Activated naive CD4-positive, alpha-beta T cell treated with anti-CD3 and anti-CD28 coated beads, Interleukin-2, amount 10 ng/mL, durations not matched to agents 7 days and 5 days (primary cell): Measurements from ENCODE around the gene CDH8.

Experiments
- CTCF ChIA-PET: fragments of 350-600 bp; sonication (Branson Sonifier 250); formaldehyde crosslinking; loops from one replicate; lab custom pipeline; 2021; ENCODE audit warnings: antibody characterized with exemption; lab: Charles Lee
- DNase-seq: peaks from one replicate; pipeline ENCODE4 v3.0.0-alpha.2; 2020
- H3K27ac Mint-ChIP-seq: one replicate; pipeline ENCODE4 v1.8.0; 2021; ENCODE audit warnings: mild to moderate bottlenecking, moderate library complexity, mixed read lengths
- H3K27me3 Mint-ChIP-seq: one replicate; pipeline ENCODE4 v1.8.0; 2021; ENCODE audit warnings: mild to moderate bottlenecking, mixed read lengths
- H3K36me3 Mint-ChIP-seq: one replicate; pipeline ENCODE4 v1.8.0; 2021; ENCODE audit warnings: mixed read lengths
- H3K4me1 Mint-ChIP-seq: one replicate; pipeline ENCODE4 v1.8.0; 2021; ENCODE audit warnings: mixed read lengths
- H3K4me3 Mint-ChIP-seq: one replicate; pipeline ENCODE4 v1.8.0; 2021; ENCODE audit warnings: mild to moderate bottlenecking, moderate library complexity, mixed read lengths
- H3K9me3 Mint-ChIP-seq: one replicate; pipeline ENCODE4 v1.8.0; 2021; ENCODE audit warnings: mixed read lengths

Gene CDH8

DNA sequence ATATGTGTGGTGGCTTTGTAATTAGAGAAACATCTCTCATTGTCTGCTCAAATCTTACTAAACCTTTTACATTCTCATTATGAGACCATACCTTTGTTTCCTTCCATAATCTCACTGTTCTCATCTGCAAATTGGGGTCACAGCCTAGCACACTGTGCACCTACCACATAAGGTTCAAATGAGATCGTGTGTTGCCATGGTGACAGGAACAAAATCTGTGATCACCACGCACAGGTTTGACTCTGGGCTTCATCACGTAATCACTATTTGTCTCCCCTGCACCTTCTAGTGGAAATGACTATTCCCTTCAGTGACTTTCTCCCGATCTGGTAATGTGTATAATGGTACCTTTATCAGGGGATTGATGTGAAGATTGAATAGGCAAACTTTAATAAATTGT lies 26.1 kb downstream of the CDH8 start:
- H3K36me3 Mint-ChIP-seq = no peaks in the 10 kb centered on the region
- no peaks in the 10 kb centered on the region for H3K27me3 Mint-ChIP-seq
- no peaks in the 10 kb centered on the region for H3K4me1 Mint-ChIP-seq
- no peak overlapping the region for H3K4me3 Mint-ChIP-seq
- no peak for DNase-seq
- H3K9me3 Mint-ChIP-seq = peaks cover 9% of the 10 kb centered on the region
- H3K27ac Mint-ChIP-seq = no peak overlapping the region
- CTCF ChIA-PET = no interaction called here

GRCh38 chr16:61998460-61998859 lies 37.8 kb downstream of the CDH8 start:
- Mint-ChIP-seq H3K4me1 (no peaks in the 10 kb centered on the region), H3K9me3 (peaks cover 2% of the 10 kb centered on the region)

GRCh38 chr16:61993108-61993507 lies 43.1 kb downstream of the CDH8 start:
- Mint-ChIP-seq H3K9me3 (peaks cover 10% of the 10 kb centered on the region), H3K4me1 (no peaks in the 10 kb centered on the region), H3K27me3 (no peaks in the 10 kb centered on the region), H3K4me3 (no peak overlapping the region), H3K36me3 (no peaks in the 10 kb centered on the region), H3K27ac (no peak overlapping the region)
- DNase-seq = no peak
- CTCF ChIA-PET = no interaction called here

More at GRCh38 chr16:61998460-61998859, 37.8 kb downstream of the CDH8 start:
- Mint-ChIP-seq H3K4me3 (no peak overlapping the region), H3K27ac (no peak overlapping the region), H3K27me3 (no peaks in the 10 kb centered on the region), H3K36me3 (no peaks in the 10 kb centered on the region)
- no peak for DNase-seq
- CTCF ChIA-PET = no interaction called here

- no peak overlapping the region for H3K4me3 Mint-ChIP-seq
- H3K9me3 Mint-ChIP-seq = peaks cover 16% of the 10 kb centered on the region
- no peaks in the 10 kb centered on the region for H3K36me3 Mint-ChIP-seq
- DNase-seq = no peak
- CTCF ChIA-PET = no interaction called here
- no peaks in the 10 kb centered on the region for H3K27me3 Mint-ChIP-seq
- H3K4me1 Mint-ChIP-seq = no peaks in the 10 kb centered on the region
- H3K27ac Mint-ChIP-seq = no peak overlapping the region
Observed at GRCh38 chr16:61987474-61988012, 48.7 kb downstream of the CDH8 start.

- Mint-ChIP-seq H3K27ac (no peak overlapping the region), H3K4me1 (no peaks in the 10 kb centered on the region), H3K36me3 (no peaks in the 10 kb centered on the region), H3K27me3 (no peaks in the 10 kb centered on the region), H3K9me3 (peaks cover 5% of the 10 kb centered on the region), H3K4me3 (no peak overlapping the region)
- no peak for DNase-seq
- CTCF ChIA-PET = no interaction called here
Observed at GRCh38 chr16:61969077-61969382, 67.2 kb downstream of the CDH8 start.

GRCh38 chr16:61968242-61969076 lies 67.8 kb downstream of the CDH8 start:
- H3K9me3 Mint-ChIP-seq = peaks cover 5% of the 10 kb centered on the region
- no peaks in the 10 kb centered on the region for H3K27me3 Mint-ChIP-seq
- H3K4me3 Mint-ChIP-seq = no peak overlapping the region

GRCh38 chr16:61957075-61957855 lies 79.0 kb downstream of the CDH8 start:
- H3K36me3 Mint-ChIP-seq = no peaks in the 10 kb centered on the region

More at GRCh38 chr16:61968242-61969076, 67.8 kb downstream of the CDH8 start:
- Mint-ChIP-seq H3K36me3 (no peaks in the 10 kb centered on the region), H3K4me1 (no peaks in the 10 kb centered on the region), H3K27ac (no peak overlapping the region)
- CTCF ChIA-PET = no interaction called here
- no peak for DNase-seq

GRCh38 chr16:61952841-61953240 lies 83.4 kb downstream of the CDH8 start:
- Mint-ChIP-seq H3K27me3 (no peaks in the 10 kb centered on the region), H3K9me3 (peaks cover 2% of the 10 kb centered on the region), H3K4me3 (no peak overlapping the region), H3K4me1 (no peaks in the 10 kb centered on the region), H3K27ac (no peak overlapping the region), H3K36me3 (no peaks in the 10 kb centered on the region)
- no peak for DNase-seq
- CTCF ChIA-PET = no interaction called here

More at GRCh38 chr16:61957075-61957855, 79.0 kb downstream of the CDH8 start:
- Mint-ChIP-seq H3K4me3 (no peak overlapping the region), H3K27me3 (no peaks in the 10 kb centered on the region), H3K27ac (no peak overlapping the region), H3K9me3 (peaks cover 6% of the 10 kb centered on the region), H3K4me1 (no peaks in the 10 kb centered on the region)
- CTCF ChIA-PET = no interaction called here
- DNase-seq = no peak

DNA sequence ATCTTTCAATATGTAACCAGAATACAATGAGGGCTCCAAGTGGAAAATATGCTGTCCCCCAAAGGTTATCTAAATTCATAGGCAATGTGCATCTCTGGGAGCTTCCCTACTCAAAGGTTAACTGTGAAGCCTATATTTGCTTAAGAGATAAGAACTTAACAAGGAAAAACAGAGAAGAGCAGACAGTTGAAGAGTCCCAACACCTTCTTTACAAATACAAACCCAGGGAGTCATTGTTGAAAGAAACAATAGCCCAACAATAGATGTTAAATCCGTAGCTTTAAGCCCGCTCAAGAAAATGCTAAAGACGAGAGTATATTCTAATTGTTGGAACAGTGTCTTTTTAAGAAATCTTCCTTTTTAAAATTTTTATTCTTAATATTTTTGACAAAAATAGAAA lies 87.8 kb downstream of the CDH8 start:
- Mint-ChIP-seq H3K36me3 (no peaks in the 10 kb centered on the region), H3K27me3 (no peaks in the 10 kb centered on the region), H3K9me3 (peaks cover 16% of the 10 kb centered on the region), H3K4me1 (no peaks in the 10 kb centered on the region), H3K27ac (no peak overlapping the region), H3K4me3 (no peak overlapping the region)
- no peak for DNase-seq
- CTCF ChIA-PET = no interaction called here

DNA sequence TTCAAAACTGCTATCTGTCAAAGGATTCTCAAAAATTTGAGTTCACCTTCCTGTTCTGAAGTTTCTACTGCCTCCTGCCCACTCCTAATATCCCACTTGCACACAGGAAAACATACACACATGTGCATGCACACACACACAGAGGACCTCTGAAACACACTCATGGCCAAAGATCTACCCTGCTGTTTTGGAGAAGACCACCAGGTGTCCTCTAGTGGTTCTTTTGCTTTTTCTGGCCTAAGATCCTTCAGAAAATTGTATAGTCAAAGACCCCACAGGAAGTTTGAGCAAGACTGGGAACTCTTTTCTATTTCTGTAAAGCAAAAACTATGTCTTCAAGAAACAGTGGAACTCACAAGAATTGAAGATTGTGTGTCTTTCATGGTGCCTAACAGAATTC lies 90.2 kb downstream of the CDH8 start:
- peaks cover 16% of the 10 kb centered on the region for H3K9me3 Mint-ChIP-seq
- H3K27me3 Mint-ChIP-seq = no peaks in the 10 kb centered on the region
- CTCF ChIA-PET = no interaction called here
- no peak overlapping the region for H3K4me3 Mint-ChIP-seq
- DNase-seq = no peak
- no peak overlapping the region for H3K27ac Mint-ChIP-seq
- no peaks in the 10 kb centered on the region for H3K4me1 Mint-ChIP-seq
- H3K36me3 Mint-ChIP-seq = no peaks in the 10 kb centered on the region

GRCh38 chr16:61945511-61945910 lies 90.7 kb downstream of the CDH8 start:
- Mint-ChIP-seq H3K4me1 (no peaks in the 10 kb centered on the region), H3K36me3 (no peaks in the 10 kb centered on the region), H3K4me3 (no peak overlapping the region), H3K27ac (no peak overlapping the region), H3K27me3 (no peaks in the 10 kb centered on the region), H3K9me3 (peaks cover 16% of the 10 kb centered on the region)
- DNase-seq = no peak
- CTCF ChIA-PET = no interaction called here

GRCh38 chr16:61944004-61944403 lies 92.2 kb downstream of the CDH8 start:
- H3K27ac Mint-ChIP-seq = no peak overlapping the region
- no peaks in the 10 kb centered on the region for H3K36me3 Mint-ChIP-seq
- H3K4me3 Mint-ChIP-seq = no peak overlapping the region
- H3K9me3 Mint-ChIP-seq = peaks cover 16% of the 10 kb centered on the region
- DNase-seq = no peak
- no peaks in the 10 kb centered on the region for H3K27me3 Mint-ChIP-seq
- CTCF ChIA-PET = no interaction called here
- no peaks in the 10 kb centered on the region for H3K4me1 Mint-ChIP-seq

- Mint-ChIP-seq H3K4me1 (no peaks in the 10 kb centered on the region), H3K27ac (no peak overlapping the region), H3K27me3 (no peaks in the 10 kb centered on the region), H3K9me3 (peaks cover 6% of the 10 kb centered on the region), H3K4me3 (no peak overlapping the region), H3K36me3 (no peaks in the 10 kb centered on the region)
- CTCF ChIA-PET = no interaction called here
- DNase-seq = no peak
Observed at GRCh38 chr16:61940611-61941010, 95.6 kb downstream of the CDH8 start.

DNA sequence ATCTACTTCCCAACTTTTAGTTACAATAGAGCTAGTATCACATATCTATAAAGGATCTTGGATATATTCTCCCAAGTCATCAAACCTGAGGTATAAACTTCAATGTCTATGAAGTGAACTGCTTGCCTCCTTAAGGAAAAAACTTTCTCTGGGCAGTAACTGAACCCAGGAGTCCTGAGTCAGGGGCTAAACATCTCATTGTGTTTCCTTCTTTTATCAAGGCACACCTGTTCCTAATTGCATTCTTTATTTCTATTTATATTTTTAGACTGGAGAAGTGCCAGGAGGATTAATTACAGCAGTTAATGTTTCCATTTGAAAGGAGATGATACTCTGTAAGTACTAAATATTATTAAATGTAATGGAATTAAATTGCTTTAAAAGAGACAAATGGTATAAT lies 98.6 kb downstream of the CDH8 start:
- H3K27ac Mint-ChIP-seq = no peak overlapping the region
- H3K27me3 Mint-ChIP-seq = no peaks in the 10 kb centered on the region
- H3K36me3 Mint-ChIP-seq = no peaks in the 10 kb centered on the region
- CTCF ChIA-PET = no interaction called here
- no peaks in the 10 kb centered on the region for H3K4me1 Mint-ChIP-seq
- H3K4me3 Mint-ChIP-seq = no peak overlapping the region
- no peak for DNase-seq
- H3K9me3 Mint-ChIP-seq = peaks cover 2% of the 10 kb centered on the region

DNA sequence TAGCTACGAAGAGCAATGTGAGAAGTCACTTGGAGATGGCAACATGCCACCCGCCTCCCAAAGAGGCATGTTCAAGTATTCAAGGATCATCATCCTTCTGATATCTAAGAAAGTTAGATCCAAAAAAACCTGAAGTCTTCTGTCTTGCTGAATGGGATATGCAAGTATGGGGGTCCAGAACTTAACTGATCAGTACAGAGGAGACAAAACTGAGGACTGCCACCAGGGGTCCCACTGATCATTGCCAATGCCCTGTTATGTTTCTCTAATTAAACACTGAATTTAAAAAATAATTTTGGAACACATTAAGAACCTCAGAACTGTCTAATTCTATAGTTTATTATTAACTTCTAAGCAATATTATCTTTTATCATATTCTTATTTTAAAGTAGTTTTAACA lies 99.7 kb downstream of the CDH8 start:
- CTCF ChIA-PET = no interaction called here
- no peak for DNase-seq
- H3K4me3 Mint-ChIP-seq = no peak overlapping the region

More for the DNA sequence above, 99.7 kb downstream of the CDH8 start:
- Mint-ChIP-seq H3K36me3 (no peaks in the 10 kb centered on the region), H3K27ac (no peak overlapping the region), H3K9me3 (peaks cover 4% of the 10 kb centered on the region), H3K27me3 (no peaks in the 10 kb centered on the region), H3K4me1 (no peaks in the 10 kb centered on the region)
